Activated CD4-positive, alpha-beta memory T cell treated with anti-CD3 and anti-CD28 coated beads for 36 hours (primary cell): Measurements from ENCODE around the gene ZBED5. TPM values are rescaled to one million over a fixed set of nuclear protein-coding genes. Genes with fewer than 3 reads are reported as not detected.
A peak's percentile ranks its signal among the peaks of the same experiment; 100 is the strongest.
"Not testable (repeated sequence)": the region's sequence is repeated elsewhere in the genome, so short reads cannot be mapped to it uniquely, and the experiment has no call there.

Experiments
- CTCF ChIA-PET: fragments of 350-600 bp; sonication (Branson Sonifier 250); formaldehyde crosslinking; loops from one replicate; lab custom pipeline; 2021; ENCODE audit warnings: antibody characterized with exemption, inconsistent platforms; lab: Charles Lee
- POLR2A ChIA-PET: fragments of 350-600 bp; sonication (Branson Sonifier 250); formaldehyde crosslinking; loops from one replicate; lab custom pipeline; 2021; ENCODE audit warnings: antibody characterized with exemption; lab: Charles Lee
- DNase-seq: peaks from one replicate; pipeline ENCODE4 v3.0.0-alpha.2; 2020
- H3K27ac Mint-ChIP-seq: one replicate; pipeline ENCODE4 v1.8.0; 2021; ENCODE audit warnings: mixed read lengths
- H3K27me3 Mint-ChIP-seq: one replicate; pipeline ENCODE4 v1.8.0; 2021; ENCODE audit warnings: mixed read lengths
- H3K36me3 Mint-ChIP-seq: one replicate; pipeline ENCODE4 v1.8.0; 2021; ENCODE audit warnings: mixed read lengths
- H3K4me1 Mint-ChIP-seq: one replicate; pipeline ENCODE4 v1.8.0; 2021; ENCODE audit warnings: low read depth, mixed read lengths
- H3K4me3 Mint-ChIP-seq: one replicate; pipeline ENCODE4 v1.8.0; 2021; ENCODE audit warnings: mild to moderate bottlenecking, mixed read lengths
- H3K9me3 Mint-ChIP-seq: one replicate; pipeline ENCODE4 v1.8.0; 2021; ENCODE audit warnings: mixed read lengths
- intact Hi-C: fragments of 100-400 bp; cut with micrococcal nuclease; formaldehyde crosslinking; loops from one replicate; pipeline ENCODE4 v1.15.1; 2023
- total RNA-seq, 2 experiments: library from RNA; stranded (reverse); gene quantifications; one replicate each; pipeline ENCODE4 v1.2.3, GENCODE V29; 2021

ZBED5 gene
- total RNA-seq, 2 experiments from 2014 or later, result 39.8 to 43.3 TPM

DNA sequence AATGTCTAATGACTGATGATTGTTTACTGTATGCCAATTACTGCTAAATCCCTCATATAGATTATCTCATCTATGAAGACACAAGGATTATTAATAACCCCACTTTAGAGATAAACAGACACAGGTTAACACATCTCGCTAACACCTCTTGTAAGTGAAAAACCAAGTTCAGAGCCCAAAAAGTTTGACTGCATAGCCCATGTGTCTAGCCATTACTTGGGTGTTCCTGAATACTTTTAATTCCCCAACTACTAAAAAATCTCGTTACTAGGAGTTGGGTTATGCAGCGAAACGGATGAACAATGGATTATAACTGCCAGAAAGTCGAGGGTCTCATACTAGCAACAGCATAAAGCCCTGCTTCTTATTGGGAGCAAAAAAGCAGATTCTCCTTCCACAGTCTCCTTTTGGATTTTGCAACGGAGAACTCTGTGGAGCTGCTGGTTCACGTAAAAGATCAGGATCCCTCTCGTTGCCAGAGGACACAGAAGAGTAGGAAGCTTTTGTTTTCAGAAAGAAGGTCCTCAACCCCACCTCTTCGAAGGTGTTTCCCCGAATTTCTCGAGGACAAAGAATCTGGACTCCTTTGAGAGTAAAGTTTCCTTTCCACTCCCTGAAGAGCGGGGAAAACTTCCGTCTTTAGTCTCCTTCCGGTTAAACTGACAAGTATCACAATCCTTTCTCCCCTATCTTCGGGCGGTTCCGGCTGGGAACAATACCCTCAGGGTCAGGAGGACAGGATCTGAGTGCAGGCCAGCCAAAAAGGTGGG is 979 bp downstream of the ZBED5 start:
- no peaks in the 10 kb centered on the region for H3K27me3 Mint-ChIP-seq
- ChIA-PET CTCF (interaction anchor here (1.1 to 2.9 kb wide), 7 partner anchors 22 to 181 kb away, joined by 3 to 17 read pairs (median 5); partner anchors contain the start of gene EIF4G2), POLR2A (interaction anchor here (0.9 to 7.6 kb wide), 3 partner anchors 9 to 50 kb away, joined by 4 to 156 read pairs (median 14); partner anchors contain the start of gene EIF4G2)
- no peak for DNase-seq
- H3K9me3 Mint-ChIP-seq, result no peaks in the 10 kb centered on the region
- H3K27ac Mint-ChIP-seq, result peak overlapping the region; percentile 99
- H3K4me1 Mint-ChIP-seq, result peaks cover 37% of the 10 kb centered on the region
- peaks cover 38% of the 10 kb centered on the region for H3K36me3 Mint-ChIP-seq
- intact Hi-C loops, result loop anchor here (2.0 to 5.0 kb wide), 3 partner anchors 76 to 985 kb away; partner anchors contain the start of genes AMPD3 and USP47
- H3K4me3 Mint-ChIP-seq, result peak overlapping the region; percentile 97

DNA sequence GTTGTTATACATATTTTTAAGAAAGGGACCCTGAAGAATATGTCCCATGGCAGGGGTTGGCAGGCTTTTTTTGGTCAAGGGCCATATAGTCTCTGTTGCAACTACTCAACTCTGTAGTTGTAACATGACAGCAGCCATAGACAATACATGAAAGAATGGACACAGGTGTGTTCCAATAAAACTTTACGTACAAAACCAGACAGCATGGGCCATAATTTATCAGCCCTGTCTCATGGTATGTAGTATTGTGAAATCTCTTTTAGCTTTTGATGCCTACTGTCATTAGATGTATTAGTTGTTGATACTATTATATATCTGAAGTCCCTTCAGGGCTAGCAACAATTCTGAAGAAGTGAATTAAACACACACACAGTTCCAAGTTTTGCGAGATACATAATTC is 2.6 kb downstream of the ZBED5 start:
- POLR2A ChIA-PET, result interaction anchor here (7.6 kb wide), 1 partner anchor 46 kb away, joined by 156 read pairs; the partner anchor contains the start of gene EIF4G2
- no peak for DNase-seq
- intact Hi-C loops, result loop anchor here (5.0 kb wide), 2 partner anchors 398 to 987 kb away; partner anchors contain the start of genes AMPD3 and USP47
- Mint-ChIP-seq H3K36me3 (peaks cover 44% of the 10 kb centered on the region), H3K9me3 (no peaks in the 10 kb centered on the region), H3K27ac (no peak overlapping the region), H3K4me3 (no peak overlapping the region), H3K4me1 (peaks cover 34% of the 10 kb centered on the region), H3K27me3 (no peaks in the 10 kb centered on the region)
- CTCF ChIA-PET, result no interaction called here

DNA sequence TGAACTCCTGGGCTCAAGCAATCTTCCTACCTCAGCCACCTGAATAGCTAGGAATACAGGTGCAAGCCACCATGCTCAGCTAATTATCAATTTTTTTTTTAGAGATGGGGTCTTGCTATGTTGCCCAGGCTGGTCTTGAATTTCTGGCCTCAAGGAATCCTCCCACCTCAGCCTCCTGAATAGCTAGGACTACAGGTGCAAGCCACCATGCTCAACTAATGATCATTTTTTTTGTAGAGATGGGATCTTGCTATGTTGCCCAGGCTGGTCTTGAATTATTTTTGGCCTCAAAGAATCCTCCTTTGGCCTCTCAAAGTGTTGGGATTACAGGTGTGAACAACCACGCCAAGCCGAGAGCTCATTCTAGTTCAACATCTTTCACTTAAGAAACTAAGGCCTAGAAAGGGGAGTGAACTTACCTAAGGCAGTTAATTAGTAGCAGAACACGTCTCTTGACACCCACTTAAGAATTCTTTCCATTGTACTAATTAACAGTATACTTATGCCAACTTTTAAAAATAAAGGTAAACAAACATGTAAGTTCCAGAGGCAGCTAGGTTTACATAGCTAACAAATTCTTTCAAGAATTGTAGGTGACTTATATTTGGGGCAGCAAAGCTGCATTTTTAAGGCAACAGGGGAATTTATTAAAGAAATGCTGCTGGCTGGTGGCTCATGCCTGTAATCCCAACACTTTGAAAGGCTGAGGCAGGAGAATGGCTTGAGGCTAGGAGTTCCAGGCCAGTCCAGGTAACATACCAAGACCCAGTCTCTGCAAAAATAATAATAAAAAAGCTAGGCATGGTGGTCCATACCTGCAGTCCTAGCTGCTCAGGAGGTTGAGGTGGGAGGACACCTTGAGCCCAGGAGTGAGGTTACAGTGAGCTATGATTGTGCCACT is 9.6 kb downstream of the ZBED5 start:
- POLR2A ChIA-PET, result interaction anchor here (0.7 to 3.1 kb wide), 3 partner anchors 9 to 39 kb away, joined by 3 to 26 read pairs (median 14); partner anchors contain the start of genes EIF4G2 and ZBED5
- Mint-ChIP-seq H3K27ac (no peak overlapping the region), H3K9me3 (no peaks in the 10 kb centered on the region)

DNA sequence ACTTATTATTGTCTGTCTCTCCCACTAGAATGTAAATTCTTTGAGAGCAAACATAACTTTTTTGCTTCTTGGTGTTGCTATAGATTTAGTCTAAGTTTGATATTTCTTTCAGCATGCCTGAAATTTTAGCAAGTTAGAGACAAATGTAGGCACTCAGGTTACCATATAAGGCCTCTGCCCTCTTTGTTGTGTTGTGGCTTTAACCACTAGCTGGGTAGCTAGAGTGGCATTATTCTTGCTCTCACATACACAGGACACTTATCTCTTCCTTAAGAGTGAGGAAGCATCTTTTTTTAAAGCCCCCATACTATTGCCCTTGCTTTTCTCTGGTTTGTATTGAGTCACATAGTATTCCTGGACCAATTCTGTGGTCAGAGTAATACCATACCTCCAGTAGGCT is 11.2 kb downstream of the ZBED5 start:
- no peaks in the 10 kb centered on the region for H3K27me3 Mint-ChIP-seq
- ChIA-PET CTCF (no interaction called here), POLR2A (interaction anchor here (3.1 kb wide), 1 partner anchor 11 kb away, joined by 14 read pairs; the partner anchor contains the start of gene ZBED5)
- H3K27ac Mint-ChIP-seq, result no peak overlapping the region
- H3K9me3 Mint-ChIP-seq, result no peaks in the 10 kb centered on the region
- DNase-seq, result no peak
- peaks cover 10% of the 10 kb centered on the region for H3K36me3 Mint-ChIP-seq
- intact Hi-C loops, result no loop called here
- H3K4me1 Mint-ChIP-seq, result peaks cover 2% of the 10 kb centered on the region
- no peak overlapping the region for H3K4me3 Mint-ChIP-seq

More for the DNA sequence above, 9.6 kb downstream of the ZBED5 start:
- Mint-ChIP-seq H3K4me1 (peaks cover 8% of the 10 kb centered on the region), H3K27me3 (no peaks in the 10 kb centered on the region), H3K36me3 (peaks cover 22% of the 10 kb centered on the region), H3K4me3 (no peak overlapping the region)
- CTCF ChIA-PET, result interaction anchor here (1.4 to 2.2 kb wide), 4 partner anchors 10 to 1001 kb away, joined by 3 to 9 read pairs (median 5); partner anchors contain the start of gene ZBED5
- intact Hi-C loops, result no loop called here
- no peak for DNase-seq

DNA sequence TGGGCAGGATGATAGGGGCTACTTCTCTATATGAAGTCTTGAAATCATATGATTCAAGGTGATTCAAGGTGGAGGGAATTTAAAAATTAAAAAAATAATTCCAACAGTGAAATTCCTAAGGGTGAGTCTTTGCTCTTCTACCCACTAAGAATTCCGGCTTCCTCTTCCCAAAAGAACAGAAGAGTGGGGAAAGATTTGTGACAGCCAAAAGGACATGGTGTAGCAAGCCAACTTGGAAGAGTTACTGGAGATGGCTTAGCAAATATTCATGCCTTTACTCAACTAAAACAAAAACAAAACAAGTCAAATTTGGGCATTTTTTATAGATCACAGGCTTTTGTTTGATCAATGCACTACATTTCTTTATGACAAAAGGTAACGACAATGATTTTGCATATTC is 12.3 kb downstream of the ZBED5 start:
- ChIA-PET CTCF (no interaction called here), POLR2A (no interaction called here)
- H3K9me3 Mint-ChIP-seq, result no peaks in the 10 kb centered on the region
- peaks cover 6% of the 10 kb centered on the region for H3K36me3 Mint-ChIP-seq
- intact Hi-C loops, result no loop called here
- H3K4me1 Mint-ChIP-seq, result peaks cover 2% of the 10 kb centered on the region
- no peak overlapping the region for H3K27ac Mint-ChIP-seq
- DNase-seq, result no peak
- H3K27me3 Mint-ChIP-seq, result no peaks in the 10 kb centered on the region
- no peak overlapping the region for H3K4me3 Mint-ChIP-seq

DNA sequence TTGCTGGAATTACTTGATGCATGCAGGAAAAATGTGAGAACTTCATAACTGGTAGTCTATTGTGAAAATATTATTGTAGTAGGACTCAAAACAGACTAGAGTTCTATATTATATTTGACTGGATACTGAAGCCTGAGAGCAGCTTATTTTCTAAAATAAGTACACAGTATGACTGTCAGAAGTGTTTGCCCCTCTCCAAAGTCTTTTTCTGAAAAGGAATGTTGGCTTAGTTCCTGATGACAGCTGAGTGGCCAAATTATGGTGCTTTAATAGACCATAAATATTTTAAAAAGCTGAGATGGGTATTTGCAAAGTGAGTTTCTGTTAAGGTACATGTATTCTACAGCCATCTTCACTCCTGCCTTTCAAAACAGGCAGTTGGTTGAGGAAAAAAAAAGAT is 13.1 kb downstream of the ZBED5 start:
- Mint-ChIP-seq H3K4me1 (peaks cover 2% of the 10 kb centered on the region), H3K27ac (no peak overlapping the region), H3K9me3 (no peaks in the 10 kb centered on the region), H3K36me3 (peaks cover 4% of the 10 kb centered on the region), H3K27me3 (no peaks in the 10 kb centered on the region), H3K4me3 (no peak overlapping the region)
- POLR2A ChIA-PET, result no interaction called here
- intact Hi-C loops, result no loop called here
- CTCF ChIA-PET, result no interaction called here
- DNase-seq, result no peak

DNA sequence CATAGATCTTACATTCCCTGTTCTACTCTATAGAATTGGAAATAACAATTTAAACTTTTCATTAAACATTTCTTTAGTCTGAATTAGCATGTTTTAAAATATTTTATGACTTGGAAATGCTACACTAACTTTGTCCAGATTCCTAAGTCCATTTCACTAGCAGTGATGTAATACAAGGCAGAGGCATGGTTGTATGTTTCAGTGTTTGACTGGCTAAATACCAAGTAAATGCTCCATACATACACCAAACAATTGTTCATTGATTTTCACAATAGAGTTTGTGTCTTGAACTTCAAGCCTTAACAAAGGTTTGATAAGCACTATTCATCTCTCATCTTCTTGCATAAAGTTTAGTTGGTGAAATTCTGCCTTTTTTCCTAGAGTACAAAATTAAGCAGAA is 13.5 kb downstream of the ZBED5 start:
- Mint-ChIP-seq H3K9me3 (no peaks in the 10 kb centered on the region), H3K27me3 (no peaks in the 10 kb centered on the region), H3K4me3 (no peak overlapping the region), H3K4me1 (peaks cover 2% of the 10 kb centered on the region), H3K36me3 (peaks cover 3% of the 10 kb centered on the region), H3K27ac (no peak overlapping the region)
- intact Hi-C loops, result no loop called here
- CTCF ChIA-PET, result no interaction called here
- POLR2A ChIA-PET, result interaction anchor here (0.5 kb wide), 1 partner anchor 15 kb away, joined by 3 read pairs; no protein-coding TSS in a partner anchor
- no peak for DNase-seq

DNA sequence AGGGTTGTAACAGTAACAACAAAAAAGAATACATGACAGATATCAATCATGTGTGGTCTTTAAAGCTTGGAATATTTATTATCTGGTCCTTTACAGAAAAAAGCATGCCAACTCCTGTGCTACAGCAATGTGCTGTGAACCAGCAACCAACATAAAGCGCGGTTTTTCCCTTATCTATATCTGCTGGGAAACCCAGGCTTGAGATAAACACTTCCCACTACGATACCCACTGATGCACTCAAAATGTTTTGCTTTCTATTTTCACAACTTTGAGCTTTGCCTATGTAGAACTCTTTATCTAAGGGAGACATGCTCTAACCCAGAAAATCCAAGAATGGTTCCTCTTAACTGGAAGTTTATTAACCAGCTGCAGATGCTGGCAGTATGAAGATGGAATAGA is 19.0 kb downstream of the ZBED5 start:
- H3K27ac Mint-ChIP-seq, result no peak overlapping the region
- H3K36me3 Mint-ChIP-seq, result no peaks in the 10 kb centered on the region
- H3K27me3 Mint-ChIP-seq, result no peaks in the 10 kb centered on the region
- H3K4me3 Mint-ChIP-seq, result no peak overlapping the region
- ChIA-PET CTCF (no interaction called here), POLR2A (interaction anchor here (0.5 kb wide), 1 partner anchor 297 kb away, joined by 3 read pairs; no protein-coding TSS in a partner anchor)
- no peaks in the 10 kb centered on the region for H3K9me3 Mint-ChIP-seq
- intact Hi-C loops, result no loop called here
- no peaks in the 10 kb centered on the region for H3K4me1 Mint-ChIP-seq
- no peak for DNase-seq

DNA sequence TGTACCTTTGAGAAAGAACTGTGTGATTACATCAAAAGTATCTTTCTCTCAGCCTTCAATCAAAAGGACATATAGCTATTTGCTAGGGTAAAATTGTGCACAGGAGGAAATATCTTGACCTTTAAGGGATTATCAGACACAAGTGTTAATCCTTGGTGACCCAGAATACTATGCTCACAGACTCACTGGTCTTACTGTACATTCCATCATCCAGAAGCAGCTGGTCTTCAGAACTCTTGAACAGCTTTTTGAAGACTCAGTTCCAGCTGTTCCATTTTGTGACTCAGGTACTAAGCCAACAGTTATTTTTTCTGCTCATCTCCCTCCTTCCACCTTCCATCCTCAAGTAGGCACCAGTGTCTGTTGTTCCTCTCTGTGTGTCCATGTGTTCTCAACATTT is 19.8 kb downstream of the ZBED5 start:
- ChIA-PET POLR2A (no interaction called here), CTCF (no interaction called here)
- no peak overlapping the region for H3K27ac Mint-ChIP-seq
- no peak for DNase-seq
- H3K4me3 Mint-ChIP-seq, result no peak overlapping the region
- intact Hi-C loops, result no loop called here
- H3K4me1 Mint-ChIP-seq, result no peaks in the 10 kb centered on the region
- H3K9me3 Mint-ChIP-seq, result no peaks in the 10 kb centered on the region
- no peaks in the 10 kb centered on the region for H3K36me3 Mint-ChIP-seq
- no peaks in the 10 kb centered on the region for H3K27me3 Mint-ChIP-seq

DNA sequence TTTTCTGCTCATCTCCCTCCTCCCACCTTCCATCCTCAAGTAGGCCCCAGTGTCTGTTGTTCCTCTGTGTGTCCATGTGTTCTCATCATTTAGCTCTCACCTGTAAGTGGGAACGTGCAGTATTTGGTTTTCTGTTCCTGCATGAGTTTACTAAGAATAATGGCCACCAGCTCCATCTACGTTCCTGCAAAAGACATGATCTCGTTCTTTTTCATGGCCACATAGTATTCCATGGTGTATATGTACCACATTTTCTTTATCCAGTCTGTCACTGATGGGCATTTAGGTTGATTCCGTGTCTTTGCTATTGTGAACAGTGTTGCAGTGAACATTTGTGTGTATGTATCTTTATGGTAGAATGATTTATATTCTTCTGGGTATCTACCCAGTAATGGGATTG is 21.0 kb downstream of the ZBED5 start:
- H3K27me3 Mint-ChIP-seq, H3K9me3 Mint-ChIP-seq, DNase-seq, H3K27ac Mint-ChIP-seq, H3K36me3 Mint-ChIP-seq, CTCF ChIA-PET, POLR2A ChIA-PET, H3K4me3 Mint-ChIP-seq, H3K4me1 Mint-ChIP-seq, intact Hi-C loops: not testable (repeated sequence)

DNA sequence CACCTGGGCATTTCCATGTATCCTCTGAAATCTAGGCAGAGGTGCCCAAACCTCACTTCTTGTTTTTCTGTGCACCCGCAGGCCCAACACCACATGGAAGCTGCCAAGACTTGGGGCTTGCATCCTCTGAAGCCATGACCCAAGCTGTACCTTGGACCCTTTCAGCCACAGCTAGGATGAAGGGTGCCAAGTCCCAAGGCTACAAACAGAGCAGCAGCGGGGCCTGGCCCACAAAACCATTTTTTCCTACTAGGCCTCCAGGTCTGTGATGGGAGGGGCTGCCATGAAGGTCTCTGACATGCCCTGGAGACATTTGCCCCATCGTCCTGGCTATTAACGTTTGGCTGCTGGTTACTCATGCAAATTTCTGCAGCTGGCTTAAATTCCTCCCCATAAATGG is 28.7 kb downstream of the ZBED5 start:
- ChIA-PET POLR2A (no interaction called here), CTCF (interaction anchor here (0.6 kb wide), 1 partner anchor 326 kb away, joined by 3 read pairs; no protein-coding TSS in a partner anchor)
- H3K9me3 Mint-ChIP-seq, result no peaks in the 10 kb centered on the region
- DNase-seq, result no peak
- intact Hi-C loops, result no loop called here
- H3K4me1 Mint-ChIP-seq, result no peaks in the 10 kb centered on the region
- peaks cover 2% of the 10 kb centered on the region for H3K36me3 Mint-ChIP-seq
- H3K27me3 Mint-ChIP-seq, result peaks cover 3% of the 10 kb centered on the region
- no peak overlapping the region for H3K4me3 Mint-ChIP-seq
- H3K27ac Mint-ChIP-seq, result no peak overlapping the region

DNA sequence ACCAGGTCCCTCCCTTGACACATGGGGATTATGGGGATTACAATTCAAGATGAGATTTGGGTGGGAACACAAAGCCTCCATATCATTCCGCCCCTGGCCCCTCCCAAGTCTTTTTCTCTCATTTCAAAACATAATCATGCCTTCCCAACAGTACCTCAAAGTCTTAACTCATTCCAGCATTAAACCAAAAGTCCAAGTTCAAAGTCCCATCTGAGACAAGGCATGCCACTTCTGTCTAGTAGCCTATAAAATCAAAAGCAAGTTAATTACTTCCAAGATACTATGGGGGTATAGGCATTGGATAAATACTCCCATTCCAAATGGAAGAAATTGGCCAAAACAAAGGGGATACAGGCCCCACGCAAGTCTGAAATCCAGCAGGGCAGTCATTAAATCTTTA is 29.5 kb downstream of the ZBED5 start:
- H3K36me3 Mint-ChIP-seq, result peaks cover 2% of the 10 kb centered on the region
- intact Hi-C loops, result no loop called here
- H3K4me1 Mint-ChIP-seq, result no peaks in the 10 kb centered on the region
- DNase-seq, result no peak
- H3K4me3 Mint-ChIP-seq, result no peak overlapping the region
- POLR2A ChIA-PET, result no interaction called here
- H3K9me3 Mint-ChIP-seq, result no peaks in the 10 kb centered on the region
- no peak overlapping the region for H3K27ac Mint-ChIP-seq
- CTCF ChIA-PET, result no interaction called here
- peaks cover 3% of the 10 kb centered on the region for H3K27me3 Mint-ChIP-seq
